GM19438 (cell line): Measurements from ENCODE around the gene CHMP2A.
A peak's percentile ranks its signal among the peaks of the same experiment; 100 is the strongest.

Experiments
- ATAC-seq: cut with Tn5 transposase; IDR thresholded peaks from one replicate; pipeline ENCODE4 v1.9.1; 2021; ENCODE audit warnings: low read depth; ENCODE audit not compliant: unreplicated experiment

The CHMP2A gene

DNA sequence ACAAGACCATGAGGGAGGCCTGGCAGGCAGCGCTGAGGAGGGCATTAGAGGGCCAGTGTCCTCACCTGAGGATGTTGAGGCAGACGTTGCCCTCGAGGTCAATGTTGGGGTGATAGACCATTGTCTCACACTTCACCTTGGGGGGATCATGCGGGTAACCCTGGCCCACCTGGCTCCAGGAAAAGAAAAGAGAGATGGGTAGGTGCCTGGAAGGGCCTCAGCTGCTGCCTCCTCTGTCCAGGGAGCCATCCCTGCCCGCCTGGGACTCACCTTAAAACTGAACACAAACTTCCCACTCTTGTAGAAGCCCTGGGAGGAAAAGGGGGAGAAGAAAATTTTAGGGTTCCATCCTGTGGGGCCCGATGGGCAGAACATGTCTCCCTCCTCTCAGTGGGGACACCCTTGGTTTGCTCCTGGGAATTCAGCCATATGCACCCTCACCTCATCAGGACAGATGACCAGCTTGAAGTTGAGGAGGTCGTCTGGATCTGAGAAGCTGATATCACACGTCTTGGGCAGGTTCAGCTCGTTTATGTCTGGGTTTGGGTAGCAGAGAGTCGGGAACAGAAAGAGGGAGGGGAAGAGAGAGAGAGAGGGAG lies 1.8 kb upstream of the CHMP2A start:
- no peak for ATAC-seq

DNA sequence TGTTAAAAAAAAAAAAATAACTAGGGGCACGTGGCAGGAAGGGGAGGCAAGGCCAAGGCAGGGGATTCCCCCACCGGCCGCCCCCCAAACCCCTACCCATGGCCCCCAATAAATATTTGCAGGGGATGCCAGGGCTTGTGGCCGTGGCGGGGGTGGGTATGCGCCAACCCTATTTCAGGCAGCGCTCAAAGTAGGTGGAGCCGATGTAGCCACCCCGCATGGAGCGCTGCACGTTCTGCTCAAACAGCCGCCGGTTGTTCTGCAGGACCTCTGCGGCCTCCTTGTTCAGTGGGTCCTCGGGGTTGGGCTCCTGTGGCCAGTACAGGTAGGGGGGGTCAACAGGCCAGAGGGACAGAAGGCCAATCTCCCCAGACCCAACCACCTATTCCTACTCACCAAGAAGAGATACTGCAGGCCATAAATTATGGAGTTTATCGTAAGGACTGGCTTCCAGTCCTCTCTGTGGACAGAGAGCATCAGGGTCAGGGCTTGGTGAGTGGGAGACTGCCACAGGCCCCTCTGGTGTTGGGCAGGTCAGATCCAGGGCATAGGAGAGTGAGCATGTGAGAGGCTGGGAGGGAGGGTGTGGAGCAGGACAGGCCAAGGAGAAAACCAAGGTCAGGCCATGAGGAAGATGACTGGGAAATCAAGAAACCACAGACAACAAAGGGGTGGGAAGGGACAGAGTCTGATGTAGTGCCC lies 1.2 kb upstream of the CHMP2A start:
- ATAC-seq, result no peak

DNA sequence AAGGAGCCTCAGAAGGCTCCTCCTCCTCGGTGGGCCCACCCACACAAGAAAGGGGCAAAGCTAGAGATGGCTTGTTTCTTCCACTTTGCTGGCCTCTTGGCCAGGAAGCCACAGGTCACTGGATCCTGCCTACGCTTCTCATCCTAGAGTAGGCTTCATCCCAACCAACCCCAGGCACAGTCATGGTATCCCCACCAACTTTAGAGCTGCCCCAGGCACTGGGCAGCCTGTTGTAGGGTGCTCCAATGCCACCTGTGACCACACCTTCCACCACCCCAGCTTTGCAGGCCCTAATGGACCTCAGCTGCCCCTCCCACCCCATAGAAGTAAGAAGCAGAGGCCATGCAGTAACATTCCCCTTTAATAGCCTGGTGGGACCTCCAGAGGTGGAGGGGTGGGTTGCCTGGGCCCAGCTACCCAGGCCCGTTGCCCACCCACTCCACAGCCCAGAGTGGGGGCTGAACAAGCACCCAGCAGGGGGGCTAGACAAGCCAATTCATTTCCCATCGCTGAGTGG lies 522 bp upstream of the CHMP2A start:
- no peak for ATAC-seq

DNA sequence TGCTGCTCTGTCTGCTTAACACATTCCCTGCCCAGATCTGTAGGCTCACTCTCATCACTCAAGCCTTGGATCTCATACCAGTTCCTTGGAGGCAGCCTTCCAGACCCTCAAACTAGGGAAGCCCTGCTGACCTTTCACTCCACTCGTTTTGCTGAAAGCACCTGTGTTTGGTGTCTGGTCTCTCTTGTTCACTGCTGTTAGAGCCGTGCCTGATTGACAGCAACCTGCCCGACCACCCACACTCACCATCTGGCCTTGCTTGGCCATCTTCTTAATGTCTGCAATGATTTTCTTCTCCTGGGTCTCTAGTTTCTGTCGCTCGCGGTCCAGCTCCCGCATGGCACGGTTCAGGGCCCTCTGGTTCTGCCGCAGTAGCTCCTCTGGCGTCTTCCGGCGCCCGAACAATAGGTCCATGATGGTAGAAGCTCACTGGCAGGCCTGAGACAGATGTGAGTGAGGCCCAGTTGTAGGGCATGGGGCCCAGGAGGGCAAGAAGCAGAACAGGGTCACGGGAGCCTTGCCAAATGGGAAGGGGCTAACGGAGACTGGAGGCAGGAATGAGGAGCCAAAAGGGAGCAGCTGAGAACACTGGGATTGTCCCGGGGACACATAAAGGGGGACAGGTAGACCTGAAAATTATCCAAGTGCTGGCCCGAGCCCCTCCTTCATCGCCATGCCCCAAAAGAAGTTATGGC lies 959 bp downstream of the CHMP2A start:
- no peak for ATAC-seq

DNA sequence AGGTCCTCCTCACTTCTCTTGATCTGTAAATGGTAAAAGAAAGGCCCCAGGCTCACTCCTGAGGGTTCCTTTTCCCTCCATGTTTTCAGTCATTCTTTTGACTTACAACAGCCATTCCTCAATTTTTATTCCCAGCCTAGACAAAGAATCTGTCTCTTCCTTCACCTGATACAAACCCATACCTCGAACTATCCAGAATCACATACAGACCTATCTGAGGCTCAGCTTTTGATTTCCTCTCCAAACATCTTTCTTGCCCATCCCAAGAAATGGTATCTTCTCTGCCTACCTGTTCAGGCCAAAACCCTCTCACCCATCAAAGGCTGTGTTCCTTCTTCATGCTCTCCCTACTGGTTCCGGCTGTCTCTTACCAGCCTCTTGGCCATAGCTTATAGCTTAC lies 2.2 kb downstream of the CHMP2A start:
- no peak for ATAC-seq

DNA sequence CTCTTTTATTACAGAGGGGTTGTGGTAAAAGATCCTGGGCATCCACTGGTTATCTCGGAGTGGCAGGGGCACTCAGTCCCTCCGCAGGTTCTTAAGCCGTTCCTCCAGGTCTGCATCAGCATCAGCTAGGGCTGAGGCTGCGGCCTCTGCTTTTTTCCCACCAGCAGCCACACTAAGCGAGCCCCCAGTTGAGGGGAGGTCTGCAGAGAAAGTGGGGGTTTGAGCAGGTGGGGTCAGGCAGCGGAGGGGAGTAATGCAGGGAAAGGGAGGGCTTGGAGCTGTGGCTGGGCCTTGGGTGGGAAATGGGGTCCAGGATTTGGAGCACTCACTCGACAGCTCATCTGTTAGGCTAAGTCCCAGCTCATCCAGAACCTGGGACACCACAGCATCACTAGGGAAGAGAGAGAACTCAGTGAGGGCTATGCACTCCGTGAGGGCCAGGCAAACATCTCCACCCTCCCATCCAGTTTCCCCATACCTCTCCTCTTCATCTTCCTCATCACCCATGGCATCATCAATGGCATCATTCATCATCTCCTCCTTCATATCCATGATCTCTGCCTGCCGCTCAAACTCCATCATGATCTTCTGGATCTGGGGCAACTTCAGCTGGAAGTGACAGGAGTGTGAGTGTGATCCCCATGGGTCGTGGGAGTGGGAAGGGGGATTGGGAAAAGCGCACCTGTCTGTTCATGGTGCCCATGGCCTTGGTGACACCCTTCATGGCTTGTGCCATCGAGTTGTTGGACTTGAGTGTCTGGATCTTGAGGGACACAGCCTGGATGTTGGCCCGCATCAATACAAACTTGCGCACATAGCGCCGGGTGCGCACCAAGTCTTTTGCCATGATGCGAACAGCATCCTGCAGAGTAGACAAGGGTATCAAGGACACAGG lies 3.1 kb downstream of the CHMP2A start:
- ATAC-seq, result no peak

DNA sequence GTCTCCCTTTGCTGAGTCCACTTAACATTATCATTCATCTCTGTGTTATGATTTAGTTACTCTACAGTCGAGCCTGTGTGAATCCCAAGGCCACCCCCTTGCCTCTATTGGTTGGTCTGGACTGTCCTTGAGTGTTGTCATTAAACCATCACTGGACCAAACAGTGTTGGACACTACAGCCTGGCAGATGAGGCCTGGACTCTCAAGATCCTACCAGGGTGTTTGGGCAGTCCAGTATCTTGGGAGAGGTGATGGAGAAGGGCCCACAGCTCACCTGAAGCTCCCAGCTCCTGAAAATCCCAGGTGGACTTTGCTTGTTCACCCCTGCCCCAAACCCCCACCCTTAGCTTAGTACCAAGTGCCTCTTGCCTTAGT lies 3.8 kb downstream of the CHMP2A start:
- ATAC-seq, result no peak

DNA sequence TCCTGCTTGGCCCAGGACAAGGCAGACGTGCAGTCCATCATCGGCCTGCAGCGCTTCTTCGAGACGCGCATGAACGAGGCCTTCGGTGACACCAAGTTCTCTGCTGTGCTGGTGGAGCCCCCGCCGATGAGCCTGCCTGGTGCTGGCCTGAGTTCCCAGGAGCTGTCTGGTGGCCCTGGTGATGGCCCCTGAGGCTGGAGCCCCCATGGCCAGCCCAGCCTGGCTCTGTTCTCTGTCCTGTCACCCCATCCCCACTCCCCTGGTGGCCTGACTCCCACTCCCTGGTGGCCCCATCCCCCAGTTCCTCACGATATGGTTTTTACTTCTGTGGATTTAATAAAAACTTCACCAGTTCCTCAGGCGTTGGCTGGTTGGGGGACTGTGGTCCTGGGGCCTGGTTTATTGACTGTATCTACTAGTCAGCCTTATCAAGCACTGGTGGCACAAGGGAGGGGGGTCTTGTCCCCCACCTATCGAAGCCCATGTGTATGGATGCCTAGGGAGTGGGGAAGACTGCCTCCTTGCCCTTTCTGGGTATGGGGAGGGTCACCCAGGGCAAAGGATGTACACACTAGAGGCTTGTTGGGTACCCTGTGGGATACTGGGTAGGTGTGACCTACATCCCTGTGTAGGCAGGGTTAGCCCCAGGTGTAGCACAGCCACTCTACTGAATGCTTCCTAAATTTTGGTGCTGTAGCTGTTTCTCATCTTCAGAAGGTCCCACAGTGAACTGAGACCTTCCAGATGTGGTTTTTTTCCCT lies 4.4 kb downstream of the CHMP2A start:
- ATAC-seq, result no peak

DNA sequence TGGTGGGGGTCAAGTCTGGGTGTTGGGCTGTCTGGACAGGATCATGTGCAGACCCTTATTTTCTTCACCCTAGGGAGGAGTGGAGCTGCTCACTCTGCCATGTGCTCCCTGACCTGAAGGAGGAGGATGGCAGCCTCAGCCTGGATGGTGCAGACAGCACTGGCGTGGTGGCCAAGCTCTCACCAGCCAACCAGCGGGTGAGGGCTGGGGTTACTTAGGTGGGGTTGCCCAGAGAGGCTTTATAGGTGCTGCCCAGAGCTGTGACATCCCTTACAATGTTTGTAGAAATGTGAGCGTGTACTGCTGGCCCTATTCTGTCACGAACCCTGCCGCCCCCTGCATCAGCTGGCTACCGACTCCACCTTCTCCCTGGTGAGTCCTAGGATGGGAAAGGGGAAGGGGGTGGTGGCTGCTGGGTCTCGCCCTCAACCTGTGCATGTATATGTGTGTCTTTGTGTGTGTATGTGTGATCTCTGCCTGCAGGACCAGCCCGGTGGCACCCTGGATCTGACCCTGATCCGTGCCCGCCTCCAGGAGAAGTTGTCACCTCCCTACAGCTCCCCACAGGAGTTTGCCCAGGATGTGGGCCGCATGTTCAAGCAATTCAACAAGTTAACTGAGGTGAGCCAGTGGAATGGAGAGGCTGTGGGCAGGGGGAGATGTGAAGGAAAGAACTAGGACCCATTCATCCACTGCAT lies 5.1 kb downstream of the CHMP2A start:
- ATAC-seq, result no peak

DNA sequence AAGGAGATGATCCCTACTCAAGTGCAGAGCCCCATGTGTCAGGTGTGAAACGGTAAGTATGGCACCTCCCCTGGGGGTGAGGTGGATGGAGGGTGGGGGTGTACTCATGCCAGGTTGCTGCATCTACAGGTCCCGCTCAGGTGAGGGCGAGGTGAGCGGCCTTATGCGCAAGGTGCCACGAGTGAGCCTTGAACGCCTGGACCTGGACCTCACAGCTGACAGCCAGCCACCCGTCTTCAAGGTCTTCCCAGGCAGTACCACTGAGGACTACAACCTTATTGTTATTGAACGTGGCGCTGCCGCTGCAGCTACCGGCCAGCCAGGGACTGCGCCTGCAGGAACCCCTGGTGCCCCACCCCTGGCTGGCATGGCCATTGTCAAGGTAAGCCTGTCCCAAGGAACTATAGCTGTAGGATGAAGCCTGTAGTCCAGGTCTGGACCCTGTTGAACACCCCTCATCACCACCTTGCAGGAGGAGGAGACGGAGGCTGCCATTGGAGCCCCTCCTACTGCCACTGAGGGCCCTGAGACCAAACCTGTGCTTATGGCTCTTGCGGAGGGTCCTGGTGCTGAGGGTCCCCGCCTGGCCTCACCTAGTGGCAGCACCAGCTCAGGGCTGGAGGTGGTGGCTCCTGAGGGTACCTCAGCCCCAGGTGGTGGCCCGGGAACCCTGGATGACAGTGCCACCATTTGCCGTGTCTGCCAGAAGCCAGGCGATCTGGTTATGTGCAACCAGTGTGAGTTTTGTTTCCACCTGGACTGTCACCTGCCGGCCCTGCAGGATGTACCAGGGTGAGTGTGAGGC lies 5.8 kb downstream of the CHMP2A start:
- no peak for ATAC-seq

DNA sequence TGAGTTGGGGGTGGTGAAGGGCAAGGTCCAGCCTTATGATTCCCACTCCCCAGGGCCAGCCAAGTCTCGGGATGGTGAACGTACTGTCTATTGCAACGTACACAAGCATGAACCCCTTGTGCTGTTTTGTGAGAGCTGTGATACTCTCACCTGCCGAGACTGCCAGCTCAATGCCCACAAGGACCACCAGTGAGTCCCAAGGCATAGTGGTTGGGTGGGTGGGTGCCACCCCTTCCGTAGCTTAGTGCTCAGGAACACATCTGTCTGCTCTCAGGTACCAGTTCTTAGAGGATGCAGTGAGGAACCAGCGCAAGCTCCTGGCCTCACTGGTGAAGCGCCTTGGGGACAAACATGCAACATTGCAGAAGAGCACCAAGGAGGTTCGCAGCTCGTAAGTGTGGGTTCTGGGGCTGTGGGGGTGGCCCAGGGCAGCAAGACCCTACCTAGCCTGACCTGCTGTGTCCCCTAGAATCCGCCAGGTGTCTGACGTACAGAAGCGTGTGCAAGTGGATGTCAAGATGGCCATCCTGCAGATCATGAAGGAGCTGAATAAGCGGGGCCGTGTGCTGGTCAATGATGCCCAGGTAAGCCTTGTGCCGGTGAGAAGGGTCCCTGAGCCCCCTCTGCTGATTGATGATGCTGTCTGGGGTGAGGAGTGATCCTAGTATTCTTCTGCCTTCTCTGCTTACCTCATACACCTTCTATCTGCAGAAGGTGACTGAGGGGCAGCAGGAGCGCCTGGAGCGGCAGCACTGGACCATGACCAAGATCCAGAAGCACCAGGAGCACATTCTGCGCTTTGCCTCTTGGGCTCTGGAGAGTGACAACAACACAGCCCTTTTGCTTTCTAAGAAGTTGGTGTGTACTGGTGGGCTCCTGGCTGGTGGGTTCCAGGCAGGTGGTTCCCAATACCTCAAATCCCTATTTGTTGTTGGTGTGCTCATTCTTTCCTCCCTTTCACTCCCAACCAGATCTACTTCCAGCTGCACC lies 7.3 kb downstream of the CHMP2A start:
- no peak for ATAC-seq

DNA sequence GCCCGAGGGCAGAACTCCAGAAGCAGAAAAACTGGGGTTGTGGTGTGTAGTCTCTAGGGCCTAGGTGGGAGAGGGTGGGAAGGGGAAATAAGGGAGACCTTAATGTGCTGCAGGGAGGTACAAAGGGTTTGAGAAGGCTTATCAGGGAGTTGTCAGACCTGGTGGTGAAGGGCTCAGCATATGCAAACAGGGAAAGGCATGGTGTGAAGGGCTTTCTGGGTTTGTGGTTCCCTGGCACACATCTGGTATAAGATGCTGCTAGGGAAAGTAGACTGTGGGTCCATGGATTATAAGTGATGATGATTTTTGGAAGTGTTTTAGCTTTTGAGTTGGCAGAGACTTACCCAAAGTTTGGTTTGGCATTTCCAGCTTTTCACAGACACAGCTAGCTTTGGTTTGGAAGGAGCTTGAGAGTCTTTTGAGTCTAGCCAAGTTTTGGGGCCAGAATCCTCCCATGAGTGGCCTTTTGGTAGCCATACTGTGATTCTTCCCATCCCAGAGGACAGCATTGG lies 8.8 kb downstream of the CHMP2A start:
- no peak for ATAC-seq

DNA sequence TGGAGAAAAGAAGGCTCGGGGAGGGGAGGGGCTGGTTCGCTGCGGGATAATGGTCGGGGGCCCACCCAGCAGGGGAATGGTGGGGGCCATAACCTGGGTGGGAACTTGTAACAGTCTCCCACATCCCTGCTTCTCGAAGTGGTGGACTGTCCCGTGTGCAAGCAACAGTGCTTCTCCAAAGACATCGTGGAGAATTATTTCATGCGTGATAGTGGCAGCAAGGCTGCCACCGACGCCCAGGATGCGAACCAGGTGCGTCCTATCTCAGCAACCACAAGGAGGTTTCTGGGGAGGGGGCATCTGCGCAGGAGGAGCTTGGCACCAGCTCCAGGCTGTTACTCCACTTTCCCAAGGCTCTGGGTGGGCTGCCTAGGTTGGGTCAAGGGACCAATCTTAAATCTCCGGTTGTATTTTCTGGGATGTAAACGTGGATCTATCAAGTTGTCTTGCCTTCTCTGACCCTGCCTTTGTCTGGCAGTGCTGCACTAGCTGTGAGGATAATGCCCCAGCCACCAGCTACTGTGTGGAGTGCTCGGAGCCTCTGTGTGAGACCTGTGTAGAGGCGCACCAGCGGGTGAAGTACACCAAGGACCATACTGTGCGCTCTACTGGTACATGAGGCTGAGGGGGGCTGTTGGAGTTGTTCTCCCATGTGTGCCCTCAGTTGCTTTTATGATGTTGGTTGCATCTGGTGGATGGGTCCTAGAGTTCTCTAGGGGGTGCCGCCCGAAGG lies 9.5 kb downstream of the CHMP2A start:
- ATAC-seq, result no peak

DNA sequence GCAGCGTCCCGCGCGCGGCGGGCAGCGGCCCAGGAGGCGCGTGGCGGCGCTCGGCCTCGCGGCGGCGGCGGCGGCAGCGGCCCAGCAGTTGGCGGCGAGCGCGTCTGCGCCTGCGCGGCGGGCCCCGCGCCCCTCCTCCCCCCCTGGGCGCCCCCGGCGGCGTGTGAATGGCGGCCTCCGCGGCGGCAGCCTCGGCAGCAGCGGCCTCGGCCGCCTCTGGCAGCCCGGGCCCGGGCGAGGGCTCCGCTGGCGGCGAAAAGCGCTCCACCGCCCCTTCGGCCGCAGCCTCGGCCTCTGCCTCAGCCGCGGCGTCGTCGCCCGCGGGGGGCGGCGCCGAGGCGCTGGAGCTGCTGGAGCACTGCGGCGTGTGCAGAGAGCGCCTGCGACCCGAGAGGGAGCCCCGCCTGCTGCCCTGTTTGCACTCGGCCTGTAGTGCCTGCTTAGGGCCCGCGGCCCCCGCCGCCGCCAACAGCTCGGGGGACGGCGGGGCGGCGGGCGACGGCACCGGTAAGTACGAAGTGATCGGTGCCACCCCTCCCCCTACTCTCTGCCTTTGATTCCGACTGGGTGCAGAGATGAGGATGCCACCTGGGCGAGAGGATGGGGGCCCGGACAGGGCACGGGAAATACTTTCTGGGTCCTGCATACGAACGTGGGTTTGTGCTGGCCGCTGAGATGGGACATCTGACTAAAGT lies 10.2 kb downstream of the CHMP2A start:
- peak; percentile 47 for ATAC-seq

DNA sequence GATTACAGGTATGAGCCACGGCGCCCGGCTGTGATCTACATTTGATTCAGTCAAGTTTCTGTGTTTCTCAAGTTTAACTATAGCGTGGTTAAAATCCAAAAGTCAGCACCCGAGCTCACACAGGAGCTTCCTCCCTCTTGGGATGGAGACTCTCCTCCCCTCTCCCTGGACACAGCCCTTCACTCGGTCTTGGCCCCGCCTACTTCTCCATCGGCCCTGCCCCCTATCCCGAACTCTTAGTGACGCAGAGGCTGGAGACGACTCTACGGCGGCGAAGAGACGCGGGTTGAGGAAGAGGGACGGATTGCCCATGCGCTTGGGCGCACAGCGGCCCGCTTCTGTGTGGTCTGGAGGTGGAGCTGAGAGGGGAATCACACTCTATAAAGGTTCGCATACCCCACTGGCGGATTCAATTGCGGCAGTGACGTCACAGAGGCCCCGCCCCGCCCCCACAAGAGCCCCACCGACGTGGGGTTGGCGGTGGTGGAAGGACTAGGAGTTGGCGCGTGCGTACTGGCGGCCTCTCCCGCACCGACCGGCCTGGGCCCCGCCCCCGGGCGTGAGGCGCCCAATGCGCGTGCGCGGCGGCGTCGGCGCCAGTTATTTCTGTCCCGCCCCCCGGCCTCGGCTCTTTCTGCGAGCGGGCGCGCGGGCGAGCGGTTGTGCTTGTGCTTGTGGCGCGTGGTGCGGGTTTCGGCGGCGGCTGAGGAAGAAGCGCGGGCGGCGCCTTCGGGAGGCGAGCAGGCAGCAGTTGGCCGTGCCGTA lies 10.9 kb downstream of the CHMP2A start, which contains the start of gene TRIM28:
TSS of gene TRIM28 (plus strand) at position 239 of the 765 bp plus-strand sequence. CDS start 694 bp downstream, outside the sequence.
- peak; percentile 82 for ATAC-seq
